Measurements from ENCODE around the gene MGLL.

MGLL gene

GRCh38 chr3:127809611-127810010 is 12.7 kb downstream of the MGLL start:
- DNase-seq = no peak

- DNase-seq = no peak
Measured at GRCh38 chr3:127809211-127809610, 13.1 kb downstream of the MGLL start.

GRCh38 chr3:127808197-127808596 is 14.1 kb downstream of the MGLL start:
- DNase-seq = no peak

GRCh38 chr3:127805026-127805753 is 17.1 kb downstream of the MGLL start:
- no peak for DNase-seq

- DNase-seq = no peak
Measured at GRCh38 chr3:127804141-127804540, 18.2 kb downstream of the MGLL start.

- peak; percentile 96 for DNase-seq
Measured at GRCh38 chr3:127803619-127804018, 18.7 kb downstream of the MGLL start.

- DNase-seq = no peak
Measured at GRCh38 chr3:127802606-127803005, 19.7 kb downstream of the MGLL start.

- no peak for DNase-seq
Measured at GRCh38 chr3:127801731-127802313, 20.5 kb downstream of the MGLL start.

- DNase-seq = peak; percentile 38
Measured at GRCh38 chr3:127800508-127800907, 21.8 kb downstream of the MGLL start.

- peak; percentile 98 for DNase-seq
Measured at GRCh38 chr3:127799476-127800222, 22.7 kb downstream of the MGLL start.

- no peak for DNase-seq
Measured at GRCh38 chr3:127798716-127799115, 23.6 kb downstream of the MGLL start.

GRCh38 chr3:127796831-127797150 is 25.5 kb downstream of the MGLL start:
- DNase-seq = no peak

- DNase-seq = no peak
Measured at GRCh38 chr3:127796045-127796830, 26.1 kb downstream of the MGLL start.

GRCh38 chr3:127794972-127795371 is 27.3 kb downstream of the MGLL start:
- DNase-seq = no peak

- DNase-seq = no peak
Measured at GRCh38 chr3:127794402-127794801, 27.9 kb downstream of the MGLL start.

GRCh38 chr3:127792541-127793292 is 29.6 kb downstream of the MGLL start:
- DNase-seq = peak; percentile 93

- peak; percentile 82 for DNase-seq
Measured at GRCh38 chr3:127791221-127791913, 30.9 kb downstream of the MGLL start.

GRCh38 chr3:127790882-127791183 is 31.5 kb downstream of the MGLL start:
- no peak for DNase-seq

- DNase-seq = no peak
Measured at GRCh38 chr3:127789990-127790881, 32.1 kb downstream of the MGLL start.

- no peak for DNase-seq
Measured at GRCh38 chr3:127789051-127789450, 33.3 kb downstream of the MGLL start.

- DNase-seq = no peak
Measured at GRCh38 chr3:127788451-127788909, 33.8 kb downstream of the MGLL start.
